ENCODE data around the gene CBARP.

Gene CBARP

DNA sequence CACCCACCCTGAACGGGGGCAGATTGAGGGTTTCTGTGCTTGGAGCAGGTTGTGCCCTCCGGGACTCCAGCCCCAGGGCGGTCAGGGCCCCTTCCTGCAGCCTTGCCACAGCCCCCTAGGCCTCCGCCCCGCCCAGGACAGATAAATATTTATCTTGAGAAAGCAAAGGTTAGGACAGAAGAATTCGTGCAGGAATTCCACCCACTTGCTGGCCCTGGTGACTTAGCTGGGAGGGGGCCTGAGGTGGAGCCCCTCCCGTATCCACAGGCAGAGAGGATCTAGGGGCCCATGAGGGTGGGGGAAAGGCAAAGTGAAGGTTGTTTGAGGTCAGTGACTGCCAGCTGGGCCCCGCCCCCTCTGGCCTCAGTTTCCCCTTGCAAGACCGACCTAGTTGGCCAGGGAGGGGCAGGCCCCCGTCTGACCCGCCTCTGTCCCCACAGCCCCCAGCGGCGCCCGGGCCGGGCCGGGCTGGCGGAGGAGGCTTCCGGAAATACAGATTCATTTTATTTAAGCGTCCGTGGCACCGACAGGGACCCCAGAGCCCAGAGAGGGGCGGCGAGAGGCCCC is 15.8 kb upstream of the CBARP start:
- H3K4me1 ChIP-seq (ENCODE audit: low read depth, poor library complexity, severe bottlenecking): peaks cover 10% of the 10 kb centered on the region
- H3K27ac ChIP-seq: no peak overlapping the region
- H3K36me3 ChIP-seq (ENCODE audit: insufficient read depth): no peaks in the 10 kb centered on the region; the same call in 1 of the 2 replicates
- H3K4me2 ChIP-seq: no peak overlapping the region
- TF ChIP-seq, protein P1, sequence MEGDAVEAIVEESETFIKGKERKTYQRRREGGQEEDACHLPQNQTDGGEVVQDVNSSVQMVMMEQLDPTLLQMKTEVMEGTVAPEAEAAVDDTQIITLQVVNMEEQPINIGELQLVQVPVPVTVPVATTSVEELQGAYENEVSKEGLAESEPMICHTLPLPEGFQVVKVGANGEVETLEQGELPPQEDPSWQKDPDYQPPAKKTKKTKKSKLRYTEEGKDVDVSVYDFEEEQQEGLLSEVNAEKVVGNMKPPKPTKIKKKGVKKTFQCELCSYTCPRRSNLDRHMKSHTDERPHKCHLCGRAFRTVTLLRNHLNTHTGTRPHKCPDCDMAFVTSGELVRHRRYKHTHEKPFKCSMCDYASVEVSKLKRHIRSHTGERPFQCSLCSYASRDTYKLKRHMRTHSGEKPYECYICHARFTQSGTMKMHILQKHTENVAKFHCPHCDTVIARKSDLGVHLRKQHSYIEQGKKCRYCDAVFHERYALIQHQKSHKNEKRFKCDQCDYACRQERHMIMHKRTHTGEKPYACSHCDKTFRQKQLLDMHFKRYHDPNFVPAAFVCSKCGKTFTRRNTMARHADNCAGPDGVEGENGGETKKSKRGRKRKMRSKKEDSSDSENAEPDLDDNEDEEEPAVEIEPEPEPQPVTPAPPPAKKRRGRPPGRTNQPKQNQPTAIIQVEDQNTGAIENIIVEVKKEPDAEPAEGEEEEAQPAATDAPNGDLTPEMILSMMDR (conservative IDR thresholded peaks at IDR 0.05; ENCODE audit: low read depth, low read length): no peak
- H3K79me2 ChIP-seq (ENCODE audit: insufficient read depth, low read depth): no peaks in the 10 kb centered on the region
- H3K27me3 ChIP-seq (ENCODE audit: insufficient read depth, low read depth): no peaks in the 10 kb centered on the region
- H3K4me3 ChIP-seq (IDR thresholded peaks at IDR 0.05; ENCODE audit: insufficient read depth, low read depth, low read length): no peak overlapping the region
- no peak overlapping the region for H2AFZ ChIP-seq (ENCODE audit: low read depth)
- H3K9ac ChIP-seq: no peak overlapping the region
- H4K20me1 ChIP-seq (ENCODE audit: insufficient read depth): no peaks in the 10 kb centered on the region

DNA sequence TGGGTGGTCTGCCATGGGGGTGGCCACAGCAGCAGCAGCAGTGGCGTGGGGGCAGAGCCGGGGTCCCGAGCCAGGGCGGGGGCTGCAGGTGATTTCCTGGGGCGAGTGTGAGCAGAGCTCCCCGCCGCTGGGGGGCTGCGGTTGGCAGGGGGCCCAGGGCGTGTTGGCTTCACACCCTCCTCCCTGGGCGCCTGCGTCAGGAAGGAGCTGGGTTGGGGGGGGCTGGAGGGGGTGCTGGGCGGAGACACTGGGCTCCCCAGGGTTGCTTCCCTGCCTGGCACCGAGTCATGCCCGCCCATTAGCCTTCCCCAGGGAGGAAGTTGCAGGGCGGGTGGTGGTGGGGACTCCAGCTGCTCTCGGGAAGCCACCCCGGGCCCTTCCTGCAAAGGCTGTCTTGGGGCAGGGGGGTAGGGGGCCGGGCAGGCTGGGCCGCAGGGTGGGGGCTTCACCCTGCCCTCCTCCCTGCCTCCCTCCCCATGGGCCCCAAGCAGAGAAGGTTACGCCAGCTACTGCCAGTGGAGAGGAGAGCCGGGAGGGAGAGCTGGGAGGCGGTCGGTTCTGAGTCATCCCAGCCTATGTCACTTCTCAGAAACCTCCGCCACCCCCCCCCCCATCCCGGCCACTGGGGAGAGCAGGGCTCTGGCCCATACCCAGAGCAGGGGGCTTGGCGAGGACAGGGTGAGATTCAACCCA is 15.2 kb upstream of the CBARP start:
- Histone ChIP-seq H3K79me2 (ENCODE audit: insufficient read depth, low read depth) (no peaks in the 10 kb centered on the region), H3K4me2 (no peak overlapping the region), H4K20me1 (ENCODE audit: insufficient read depth) (no peaks in the 10 kb centered on the region), H3K36me3 (ENCODE audit: insufficient read depth) (no peaks in the 10 kb centered on the region; the same call in 1 of the 2 replicates), H3K4me1 (ENCODE audit: low read depth, poor library complexity, severe bottlenecking) (peaks cover 5% of the 10 kb centered on the region), H2AFZ (ENCODE audit: low read depth) (no peak overlapping the region), H3K9ac (no peak overlapping the region), H3K27me3 (ENCODE audit: insufficient read depth, low read depth) (no peaks in the 10 kb centered on the region), H3K27ac (no peak overlapping the region), H3K4me3 (IDR thresholded peaks at IDR 0.05; ENCODE audit: insufficient read depth, low read depth, low read length) (no peak overlapping the region)
- TF ChIP-seq, protein P1 (conservative IDR thresholded peaks at IDR 0.05; ENCODE audit: low read depth, low read length): no peak

DNA sequence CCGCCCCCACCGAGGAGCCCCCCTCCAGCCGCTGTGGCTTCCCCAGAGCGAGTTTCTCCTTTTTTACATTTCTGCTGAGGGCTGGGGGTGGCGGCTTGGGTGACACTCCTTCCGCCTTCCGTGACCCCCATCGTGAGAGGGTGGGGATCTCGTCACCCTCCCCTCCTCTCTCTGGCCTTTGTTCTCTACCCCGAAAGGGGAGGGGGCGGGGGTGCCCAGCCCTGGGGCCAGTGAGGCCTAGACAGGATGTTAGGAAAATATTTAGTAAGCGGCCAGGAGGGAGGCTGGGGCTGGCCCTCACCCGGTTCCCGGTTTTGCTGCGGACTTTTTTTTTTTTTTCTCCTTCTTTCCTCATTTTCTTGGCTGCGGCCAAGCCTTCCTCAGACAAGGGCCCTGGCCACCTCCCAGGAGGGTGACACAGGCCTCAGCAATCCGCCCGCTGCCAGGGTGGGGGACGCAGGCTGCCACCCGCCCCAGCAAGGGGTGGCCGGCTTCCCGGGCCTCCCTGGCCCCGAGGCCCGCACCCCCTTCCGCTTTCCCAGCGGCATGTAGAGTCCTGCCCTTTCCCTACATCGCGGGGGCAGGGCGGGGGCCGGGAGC is 14.5 kb upstream of the CBARP start:
- TF ChIP-seq, protein P1 (conservative IDR thresholded peaks at IDR 0.05; ENCODE audit: low read depth, low read length): no peak
- Histone ChIP-seq H3K9ac (no peak overlapping the region), H3K4me2 (no peak overlapping the region), H2AFZ (ENCODE audit: low read depth) (no peak overlapping the region), H3K27ac (no peak overlapping the region), H3K36me3 (ENCODE audit: insufficient read depth) (no peaks in the 10 kb centered on the region; the same call in 1 of the 2 replicates), H4K20me1 (ENCODE audit: insufficient read depth) (no peaks in the 10 kb centered on the region), H3K27me3 (ENCODE audit: insufficient read depth, low read depth) (no peaks in the 10 kb centered on the region), H3K4me3 (IDR thresholded peaks at IDR 0.05; ENCODE audit: insufficient read depth, low read depth, low read length) (no peak overlapping the region), H3K4me1 (ENCODE audit: low read depth, poor library complexity, severe bottlenecking) (peaks cover 10% of the 10 kb centered on the region), H3K79me2 (ENCODE audit: insufficient read depth, low read depth) (no peaks in the 10 kb centered on the region)

DNA sequence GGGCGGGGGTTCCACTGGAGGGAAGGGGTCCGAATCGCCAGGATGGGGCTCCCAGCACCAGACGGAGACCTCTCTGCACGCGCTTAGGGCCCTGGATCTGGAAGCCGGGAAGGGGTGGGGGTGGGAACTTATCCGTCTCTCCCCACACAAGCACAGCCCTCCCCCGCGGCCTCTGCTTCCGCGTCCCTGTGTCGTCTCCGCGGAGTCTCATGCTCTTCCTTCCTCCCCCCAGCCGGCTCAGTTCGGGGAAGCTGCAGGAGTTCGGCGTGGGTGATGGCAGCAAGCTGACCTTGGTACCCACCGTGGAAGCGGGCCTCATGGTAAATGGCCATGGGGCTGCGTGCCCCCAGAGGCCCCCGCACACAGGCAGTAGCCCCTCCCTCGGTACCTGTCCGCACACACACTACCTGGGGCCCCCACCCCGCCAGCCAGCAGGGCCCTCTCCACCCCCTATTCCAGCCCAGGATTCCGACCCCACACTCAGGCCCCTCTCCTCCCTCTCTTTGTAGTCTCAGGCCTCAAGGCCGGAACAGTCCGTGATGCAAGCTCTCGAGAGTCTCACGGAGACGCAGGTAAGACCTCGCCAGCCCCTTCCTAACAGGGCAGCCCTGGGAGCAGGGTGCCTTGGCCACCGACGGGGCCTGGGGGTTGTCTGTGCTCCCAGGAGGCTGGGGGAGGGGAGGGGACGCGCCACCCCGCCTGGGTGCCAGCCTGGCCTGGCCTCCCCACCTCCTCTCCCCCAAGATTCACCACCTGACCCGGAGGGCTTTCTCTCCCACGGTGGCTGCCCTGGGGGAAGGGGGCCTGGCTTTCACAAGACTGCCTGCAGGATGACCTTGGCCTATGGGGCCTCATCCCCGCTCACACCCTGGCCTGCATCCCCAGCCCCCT is 13.8 kb upstream of the CBARP start:
- Histone ChIP-seq H3K36me3 (ENCODE audit: insufficient read depth) (no peaks in the 10 kb centered on the region; the same call in 1 of the 2 replicates), H3K79me2 (ENCODE audit: insufficient read depth, low read depth) (no peaks in the 10 kb centered on the region), H3K27ac (no peak overlapping the region), H2AFZ (ENCODE audit: low read depth) (no peak overlapping the region), H3K27me3 (ENCODE audit: insufficient read depth, low read depth) (no peaks in the 10 kb centered on the region), H3K4me1 (ENCODE audit: low read depth, poor library complexity, severe bottlenecking) (peaks cover 10% of the 10 kb centered on the region), H3K4me2 (no peak overlapping the region), H4K20me1 (ENCODE audit: insufficient read depth) (no peaks in the 10 kb centered on the region), H3K4me3 (IDR thresholded peaks at IDR 0.05; ENCODE audit: insufficient read depth, low read depth, low read length) (no peak overlapping the region), H3K9ac (no peak overlapping the region)
- TF ChIP-seq, protein P1 (conservative IDR thresholded peaks at IDR 0.05; ENCODE audit: low read depth, low read length): no peak
